H1 (cell line): ENCODE data around the gene GATD1. TPM values are rescaled to one million over a fixed set of nuclear protein-coding genes. Genes with fewer than 3 reads are reported as not detected.
A peak's percentile ranks its signal among the peaks of the same experiment; 100 is the strongest.

Source experiments
- CTCF ChIA-PET: fragments of 300-600 bp; sonication (Branson Sonifier 250); formaldehyde crosslinking; loops from one replicate; lab custom pipeline; 2021; ENCODE audit not compliant: partially characterized antibody; lab: Charles Lee
- POLR2A ChIA-PET: fragments of 300-600 bp; sonication (Branson Sonifier 250); formaldehyde crosslinking; loops from one replicate; lab custom pipeline; 2021; ENCODE audit warnings: inconsistent platforms; ENCODE audit not compliant: partially characterized antibody; lab: Charles Lee
- DNase-seq, 2 experiments: peaks; one replicate each; pipeline versions ENCODE4 v3.0.0 to v3.0.0-alpha.2; 2010 to 2022; ENCODE audit warnings: low spot score in 2 of 2, low read depth in 1 of 2, mixed read lengths in 1 of 2
- FAIRE-seq: peaks from 2 replicates; lab custom pipeline; 2011; peaks lifted over from hg19 to GRCh38; lab: Jason Lieb, UNC
- H2AFZ ChIP-seq: 2 replicates; pipeline ENCODE4 v1.8.1; 2012; ENCODE audit warnings: low read length, inconsistent platforms
- H2AK5ac ChIP-seq: 2 replicates; pipeline ENCODE4 v1.6.1; 2013; ENCODE audit warnings: low read depth, low read length
- H2BK120ac ChIP-seq: replicated peaks from 2 replicates; pipeline ENCODE3; 2013; ENCODE audit warnings: low read depth, low read length, inconsistent platforms
- H2BK12ac ChIP-seq: 2 replicates; pipeline ENCODE4 v1.6.1; 2013; ENCODE audit warnings: low read depth, low read length
- H2BK15ac ChIP-seq: 2 replicates; pipeline ENCODE4 v1.6.1; 2013; ENCODE audit warnings: low read length
- H2BK20ac ChIP-seq: 2 replicates; pipeline ENCODE4 v1.6.1; 2013; ENCODE audit warnings: low read length
- H2BK5ac ChIP-seq: 2 replicates; pipeline ENCODE4 v1.6.1; 2013; ENCODE audit warnings: low read depth, low read length
- H3K14ac ChIP-seq: 2 replicates; pipeline ENCODE4 v1.6.1; 2013; ENCODE audit warnings: inconsistent platforms; ENCODE audit not compliant: insufficient read length
- H3K18ac ChIP-seq: 2 replicates; pipeline ENCODE4 v1.6.1; 2013; ENCODE audit warnings: low read length; ENCODE audit errors: extremely low read depth
- H3K23ac ChIP-seq: 2 replicates; pipeline ENCODE4 v1.6.1; 2013; ENCODE audit warnings: inconsistent platforms; ENCODE audit not compliant: insufficient read length
- H3K23me2 ChIP-seq: 2 replicates; pipeline ENCODE4 v1.6.1; 2013; ENCODE audit warnings: low read depth, low read length
- H3K27ac ChIP-seq: 2 replicates; pipeline ENCODE4 v1.6.1; 2011; ENCODE audit warnings: low read depth, low read length, inconsistent platforms
- H3K27me3 ChIP-seq, 4 experiments: replicated peaks in 1 of 4; 1 replicate in 1 of 4; 2 replicates in 3 of 4; pipeline versions ENCODE4 v1.6.1 to v1.8.1; 2011 to 2013; ENCODE audit warnings: low read length in 3 of 4, mild to moderate bottlenecking in 3 of 4, inconsistent platforms in 2 of 4, mixed read lengths in 2 of 4, moderate library complexity in 1 of 4; ENCODE audit not compliant: control insufficient read depth in 3 of 4, insufficient read depth in 3 of 4; ENCODE audit errors: extremely low read depth in 1 of 4
- H3K36me3 ChIP-seq, 4 experiments: 2 replicates each; pipeline versions ENCODE4 v1.6.1 to v1.8.1; 2011 to 2013; ENCODE audit warnings: mild to moderate bottlenecking in 4 of 4, low read length in 3 of 4, moderate library complexity in 2 of 4, control low read depth in 1 of 4, inconsistent platforms in 1 of 4; ENCODE audit not compliant: insufficient read depth in 4 of 4, control insufficient read depth in 2 of 4
- H3K4ac ChIP-seq: replicated peaks from 2 replicates; pipeline ENCODE3; 2013; ENCODE audit warnings: low read length, low read depth, mixed read lengths, inconsistent platforms; ENCODE audit not compliant: insufficient read length
- H3K4me1 ChIP-seq, 4 experiments: replicated peaks in 1 of 4; 1 replicate in 1 of 4; 2 replicates in 3 of 4; pipeline versions ENCODE4 v1.6.1 to v1.8.1; 2011 to 2013; ENCODE audit warnings: low read length in 3 of 4, inconsistent platforms in 2 of 4, mixed read lengths in 1 of 4; ENCODE audit not compliant: insufficient read depth in 4 of 4, control insufficient read depth in 3 of 4
- H3K4me2 ChIP-seq, 2 experiments: 2 replicates each; pipeline versions ENCODE4 v1.6.1 to v1.8.1; 2011 to 2013; ENCODE audit warnings: low read depth in 2 of 2, low read length in 2 of 2, control low read depth in 1 of 2, inconsistent platforms in 1 of 2, mild to moderate bottlenecking in 1 of 2; ENCODE audit not compliant: insufficient read depth in 1 of 2
- H3K4me3 ChIP-seq, 4 experiments: fragments of 200-600, 300-600 bp in 1 of 4; sonication (generic), shearing (Covaris generic), sonication (Bioruptor Twin) in 1 of 4; 2 replicates each; pipeline versions ENCODE4 v1.5.1 to v1.8.1; 2011 to 2016; ENCODE audit warnings: low read length in 4 of 4, low read depth in 3 of 4, control low read depth in 2 of 4, inconsistent platforms in 2 of 4, mild to moderate bottlenecking in 2 of 4, mixed read lengths in 1 of 4, moderate library complexity in 1 of 4; ENCODE audit not compliant: insufficient read depth in 2 of 4; ENCODE audit errors: extremely low read depth in 1 of 4
- H3K56ac ChIP-seq: replicated peaks from 2 replicates; pipeline ENCODE3; 2013; ENCODE audit warnings: low read depth, mild to moderate bottlenecking, mixed read lengths, low read length, inconsistent platforms; ENCODE audit not compliant: insufficient read length
- H3K79me1 ChIP-seq: 2 replicates; pipeline ENCODE4 v1.6.1; 2013; ENCODE audit warnings: low read depth, low read length, control low read depth
- H3K79me2 ChIP-seq, 2 experiments: 2 replicates each; pipeline versions ENCODE4 v1.6.1 to v1.8.1; 2012 to 2013; ENCODE audit warnings: low read length in 2 of 2, mild to moderate bottlenecking in 2 of 2, inconsistent platforms in 1 of 2; ENCODE audit not compliant: insufficient read depth in 2 of 2, control insufficient read depth in 1 of 2
- H3K9ac ChIP-seq, 4 experiments: replicated peaks in 1 of 4; 1 replicate in 1 of 4; 2 replicates in 3 of 4; pipeline versions ENCODE4 v1.6.1 to v1.8.1; 2011 to 2013; ENCODE audit warnings: low read depth in 3 of 4, low read length in 3 of 4, control low read depth in 2 of 4, mild to moderate bottlenecking in 2 of 4, moderate library complexity in 2 of 4, inconsistent platforms in 1 of 4; ENCODE audit errors: extremely low read depth in 1 of 4
- H3K9me3 ChIP-seq, 2 experiments: 2 replicates each; pipeline versions ENCODE4 v1.6.1 to v1.8.1; 2012 to 2013; ENCODE audit warnings: mild to moderate bottlenecking in 2 of 2, moderate library complexity in 2 of 2, control low read depth in 1 of 2, inconsistent platforms in 1 of 2, low read depth in 1 of 2, low read length in 1 of 2, mixed read lengths in 1 of 2; ENCODE audit not compliant: insufficient read depth in 2 of 2
- H4K20me1 ChIP-seq, 2 experiments: replicated peaks in 1 of 2; 2 replicates each; pipeline versions ENCODE3 to v1.8.1; 2011 to 2013; ENCODE audit warnings: inconsistent platforms in 2 of 2, low read length in 2 of 2, mild to moderate bottlenecking in 1 of 2; ENCODE audit not compliant: insufficient read depth in 2 of 2, control insufficient read depth in 1 of 2
- H4K5ac ChIP-seq: 2 replicates; pipeline ENCODE4 v1.6.1; 2013; ENCODE audit warnings: low read length, low read depth, mixed read lengths, inconsistent platforms; ENCODE audit not compliant: insufficient read length
- H4K8ac ChIP-seq: 2 replicates; pipeline ENCODE4 v1.8.0; 2013; ENCODE audit warnings: mild to moderate bottlenecking, moderate library complexity, low read length, inconsistent platforms; ENCODE audit not compliant: insufficient read depth; ENCODE audit errors: extremely low read depth
- H4K91ac ChIP-seq: replicated peaks from 2 replicates; pipeline ENCODE3; 2013; ENCODE audit warnings: low read length, mixed read lengths, inconsistent platforms; ENCODE audit not compliant: insufficient read length
- CBX5 ChIP-seq: fragments of 300-800, 300-1000 bp; sonication (generic); IDR thresholded peaks from 2 replicates; pipeline ENCODE4 v1.7.1; 2016; ENCODE audit warnings: antibody characterized with exemption, low read length, low read depth
- GTF2F1 ChIP-seq: IDR thresholded peaks from 2 replicates; pipeline ENCODE4 v1.6.1; 2012; ENCODE audit warnings: low read depth, low read length, improper control_type of control experiment, borderline replicate concordance
- JUND ChIP-seq: IDR thresholded peaks from 2 replicates; pipeline ENCODE4 v1.6.1; 2011; ENCODE audit warnings: mild to moderate bottlenecking, improper control_type of control experiment, low read length
- KDM5A ChIP-seq: fragments of 200-600 bp; IDR thresholded peaks from 2 replicates; pipeline ENCODE4 v1.7.1; 2012; ENCODE audit warnings: mild to moderate bottlenecking, low read length, inconsistent platforms, mixed read lengths
- NRF1 ChIP-seq: IDR thresholded peaks from 2 replicates; pipeline ENCODE4 v1.6.1; 2011; ENCODE audit warnings: mild to moderate bottlenecking, low read depth, low read length, improper control_type of control experiment
- PHF8 ChIP-seq: fragments of 200-600 bp; sonication (generic); conservative IDR thresholded peaks from 2 replicates; pipeline ENCODE4 v1.7.1; 2012; ENCODE audit warnings: low read depth, mild to moderate bottlenecking, inconsistent platforms, low read length, moderate library complexity
- RXRA ChIP-seq: IDR thresholded peaks from 2 replicates; pipeline ENCODE4 v1.6.1; 2011; ENCODE audit warnings: low read depth, mild to moderate bottlenecking, low read length, moderate library complexity; ENCODE audit not compliant: insufficient read depth
- SP1 ChIP-seq: IDR thresholded peaks from 2 replicates; pipeline ENCODE4 v1.6.1; 2011; ENCODE audit warnings: low read depth, low read length
- TCF12 ChIP-seq: IDR thresholded peaks from 2 replicates; pipeline ENCODE4 v1.6.1; 2011; ENCODE audit warnings: low read depth, mild to moderate bottlenecking, low read length
- WGBS, 2 experiments: shearing (Covaris generic) in 1 of 2; methylation state at CpG; one replicate each; pipeline versions ENCODE4 v1.1.6 to v1.1.7; 2013 to 2015; ENCODE audit warnings: low lambda C conversion rate in 2 of 2, mixed read lengths in 2 of 2, inconsistent platforms in 1 of 2, low coverage in 1 of 2, missing lambda C conversion rate in 1 of 2; ENCODE audit not compliant: insufficient replicate concordance in 2 of 2, insufficient coverage in 1 of 2, insufficient read length in 1 of 2; ENCODE audit errors: extremely low coverage in 1 of 2, missing lambda C conversion rate in 1 of 2; 5-methylcytosine and 5-hydroxymethylcytosine counted together
- polyA plus RNA-seq, 7 experiments: library from polyadenylated mRNA; depleted of rRNA in 3 of 7; stranded (reverse) in 5 of 7; unstranded in 2 of 7; fragments of >200 nt in 5 of 7; fragments of 200-250 nt in 2 of 7; gene quantifications; 1 replicate in 5 of 7; 2 replicates in 1 of 7; 4 replicates in 1 of 7; pipeline versions ENCODE4 v1.2.1 to v1.2.3, GENCODE V29; 2011 to 2013; ENCODE audit warnings: missing spikeins in 2 of 7, mixed read lengths in 2 of 7
- total RNA-seq: library from RNA; stranded (reverse); fragmentation: NEBNext Ultra II Directional; extraction: Animal tissue kit (Norgen Biotek cat#: 25700); gene quantifications from 2 replicates; pipeline ENCODE4 v1.2.1, GENCODE V29; 2021
- TF ChIP-seq, protein P1 (sequence below): IDR thresholded peaks from 2 replicates; pipeline ENCODE4 v1.6.1; 2012; ENCODE audit warnings: low read length, inconsistent platforms
- TF ChIP-seq, protein P2 (sequence below): IDR thresholded peaks from 2 replicates; pipeline ENCODE4 v1.6.1; 2012; ENCODE audit warnings: inconsistent platforms

The GATD1 gene
- total and polyA plus RNA-seq, 2 of the 8 experiments (the other 6 are each of a cell fraction or from before 2014, with no cell fraction given) = 47.5 to 54.8 TPM

DNA sequence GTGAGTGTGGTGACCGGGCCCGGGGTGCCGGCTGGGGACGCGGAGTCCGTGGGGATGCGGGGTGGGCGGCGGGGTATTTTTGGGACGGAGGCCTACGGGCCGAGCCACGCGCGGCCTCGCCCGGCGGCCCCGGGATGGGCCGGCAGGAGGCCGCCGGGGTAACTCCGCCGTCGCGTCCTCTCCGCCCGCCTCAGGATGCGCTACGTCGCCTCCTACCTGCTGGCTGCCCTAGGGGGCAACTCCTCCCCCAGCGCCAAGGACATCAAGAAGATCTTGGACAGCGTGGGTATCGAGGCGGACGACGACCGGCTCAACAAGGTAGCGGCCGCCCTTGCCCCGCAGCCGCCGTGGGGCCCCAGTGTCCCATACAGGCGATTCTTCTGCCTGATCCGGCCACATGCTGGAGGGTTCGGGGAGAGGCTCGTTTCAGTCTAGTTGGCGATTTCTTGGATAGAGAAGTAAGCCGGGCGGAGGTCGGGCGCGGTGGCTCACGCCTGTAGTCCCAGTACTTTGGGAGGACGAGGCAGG lies 32.8 kb upstream of the GATD1 start:
- 0 out of 2 replicates have a peak, but pooled peaks have one; percentile 68 for TF ChIP-seq KDM5A
- no peak for TF ChIP-seq JUND
- TF ChIP-seq CBX5 = no peak
- no peak for TF ChIP-seq TCF12
- peak; percentile 87 for TF ChIP-seq PHF8
- TF ChIP-seq NRF1 = no peak
- no peak for TF ChIP-seq SP1
- TF ChIP-seq RXRA = no peak
- TF ChIP-seq GTF2F1 = no peak
- TF ChIP-seq, protein P1, sequence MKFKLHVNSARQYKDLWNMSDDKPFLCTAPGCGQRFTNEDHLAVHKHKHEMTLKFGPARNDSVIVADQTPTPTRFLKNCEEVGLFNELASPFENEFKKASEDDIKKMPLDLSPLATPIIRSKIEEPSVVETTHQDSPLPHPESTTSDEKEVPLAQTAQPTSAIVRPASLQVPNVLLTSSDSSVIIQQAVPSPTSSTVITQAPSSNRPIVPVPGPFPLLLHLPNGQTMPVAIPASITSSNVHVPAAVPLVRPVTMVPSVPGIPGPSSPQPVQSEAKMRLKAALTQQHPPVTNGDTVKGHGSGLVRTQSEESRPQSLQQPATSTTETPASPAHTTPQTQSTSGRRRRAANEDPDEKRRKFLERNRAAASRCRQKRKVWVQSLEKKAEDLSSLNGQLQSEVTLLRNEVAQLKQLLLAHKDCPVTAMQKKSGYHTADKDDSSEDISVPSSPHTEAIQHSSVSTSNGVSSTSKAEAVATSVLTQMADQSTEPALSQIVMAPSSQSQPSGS = no peak
- TF ChIP-seq, protein P2, sequence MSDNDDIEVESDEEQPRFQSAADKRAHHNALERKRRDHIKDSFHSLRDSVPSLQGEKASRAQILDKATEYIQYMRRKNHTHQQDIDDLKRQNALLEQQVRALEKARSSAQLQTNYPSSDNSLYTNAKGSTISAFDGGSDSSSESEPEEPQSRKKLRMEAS = no peak
- Histone ChIP-seq H2BK12ac (no peak overlapping the region), H3K18ac (no peak overlapping the region; the same call in none of the 2 replicates), H3K9ac (peak overlapping the region; percentile 82 to 99 (median 94)), H3K4me3 (peak overlapping the region; percentile 66 to 100 (median 90)), H3K23me2 (peaks cover 8% of the 10 kb centered on the region; the same call in 1 of the 2 replicates), H4K5ac (no peak overlapping the region), H3K79me2 (peaks cover 7 to 32% of the 10 kb centered on the region in 2 experiments; a peak in 3 of 4 replicates), H4K8ac (peak overlapping the region; percentile 86), H2BK120ac (no peak overlapping the region), H3K14ac (no peak overlapping the region), H2AK5ac (peak overlapping the region; percentile 53; the same call in 1 of the 2 replicates), H3K4ac (peak overlapping the region; percentile 78), H2AFZ (no peak overlapping the region), H3K9me3 (no peaks in the 10 kb centered on the region), H4K20me1 (peaks cover 10 to 20% of the 10 kb centered on the region in 2 experiments), H3K4me2 (peak overlapping the region; percentile 77 to 91), H3K27me3 (no peaks in the 10 kb centered on the region), H4K91ac (no peak overlapping the region), H3K56ac (peak overlapping the region; percentile 96), H2BK5ac (peak overlapping the region; percentile 100; the same call in 1 of the 2 replicates), H3K36me3 (peaks cover 16 to 29% (median 26%) of the 10 kb centered on the region in 4 experiments), H2BK20ac (no peak overlapping the region), H3K79me1 (no peaks in the 10 kb centered on the region), H3K27ac (peak overlapping the region; percentile 99), H3K23ac (no peak overlapping the region), H3K4me1 (peaks cover 0 to 9% (median 3%) of the 10 kb centered on the region in 4 experiments; a peak in 3 of 7 replicates), H2BK15ac (no peak overlapping the region)
- CTCF ChIA-PET = interaction anchor here (0.6 to 0.8 kb wide), 2 partner anchors 28 to 90 kb away, joined by 3 to 6 read pairs; no protein-coding TSS in a partner anchor
- FAIRE-seq (no peak), DNase-seq (no peak)
- POLR2A ChIA-PET = interaction anchor here (0.8 to 53.0 kb wide), 8 partner anchors 1 to 171 kb away, joined by 3 to 1917 read pairs (median 12); partner anchors contain the start of genes CD151, CEND1, CRACR2B and GATD1
- WGBS, 2 experiments = 1% methylated on average over 47 of the region's 55 CpGs; no CpG with 5 or more reads in 1 of the 2 experiments
